Measurements from ENCODE around the gene ARRB2. TPM values are rescaled to one million over a fixed set of nuclear protein-coding genes. Genes with fewer than 3 reads are reported as not detected.

ARRB2 gene
- total and polyA plus RNA-seq, 2 of the 8 experiments (the other 6 are each of a cell fraction or from before 2014, with no cell fraction given) = 72.4 to 101 TPM

GRCh38 chr17:4720787-4721186 is 10.4 kb downstream of the ARRB2 start:
- POLR2A ChIA-PET (ENCODE audit: partially characterized antibody) = interaction anchor here (0.6 to 2.1 kb wide), 5 partner anchors 9 to 205 kb away, joined by 3 to 7 read pairs (median 4); partner anchors contain the start of gene ARRB2
- TF ChIP-seq JUN (IDR thresholded peaks at IDR 0.05; ENCODE audit: low read depth, low read length) = no peak
- no peak for TF ChIP-seq ATF3 (IDR thresholded peaks at IDR 0.05; ENCODE audit: insufficient read depth, low read depth, low read length)
- TF ChIP-seq MAX (IDR thresholded peaks at IDR 0.05) = no peak
- no peak for TF ChIP-seq SRF (IDR thresholded peaks at IDR 0.05; ENCODE audit: low read depth, low read length)
- Histone ChIP-seq H3K14ac (ENCODE audit: insufficient read length) (no peak overlapping the region), H3K9me3 (ENCODE audit: insufficient read depth in 2 of 2, low read depth in 1 of 2, low read length in 1 of 2) (no peaks in the 10 kb centered on the region), H4K8ac (ENCODE audit: extremely low read depth, insufficient read depth, low read length) (no peak overlapping the region), H3K4me1 (replicated peaks in 1 of 4; ENCODE audit: control insufficient read depth in 3 of 4, insufficient read depth in 4 of 4, low read length in 3 of 4) (no peaks in the 10 kb centered on the region), H2AFZ (ENCODE audit: low read length) (no peak overlapping the region), H2BK20ac (ENCODE audit: low read length) (no peak overlapping the region), H4K91ac (replicated peaks; ENCODE audit: insufficient read length, low read length) (no peak overlapping the region), H3K27ac (ENCODE audit: low read depth, low read length) (no peak overlapping the region), H2BK15ac (ENCODE audit: low read length) (no peak overlapping the region), H3K79me2 (ENCODE audit: control insufficient read depth in 1 of 2, insufficient read depth in 2 of 2, low read length in 2 of 2) (no peaks in the 10 kb centered on the region), H3K36me3 (ENCODE audit: control insufficient read depth in 2 of 4, insufficient read depth in 4 of 4, low read length in 3 of 4) (peaks cover 0 to 36% (median 18%) of the 10 kb centered on the region in 4 experiments; a peak in 7 of 8 replicates), H3K79me1 (ENCODE audit: low read depth, low read length) (no peaks in the 10 kb centered on the region; the same call in 1 of the 2 replicates), H3K4ac (replicated peaks; ENCODE audit: insufficient read length, low read depth, low read length) (no peak overlapping the region), H3K18ac (ENCODE audit: extremely low read depth, low read length) (no peak overlapping the region), H3K4me3 (ENCODE audit: extremely low read depth in 1 of 4, insufficient read depth in 2 of 4, low read depth in 3 of 4, low read length in 4 of 4) (no peak overlapping the region), H4K5ac (ENCODE audit: insufficient read length, low read depth, low read length) (no peak overlapping the region), H3K4me2 (ENCODE audit: insufficient read depth in 1 of 2, low read depth in 2 of 2, low read length in 2 of 2) (no peak overlapping the region), H3K23ac (ENCODE audit: insufficient read length) (no peak overlapping the region), H3K56ac (replicated peaks; ENCODE audit: insufficient read length, low read depth, low read length) (no peak overlapping the region), H4K20me1 (replicated peaks in 1 of 2; ENCODE audit: control insufficient read depth in 1 of 2, insufficient read depth in 2 of 2, low read length in 2 of 2) (no peaks in the 10 kb centered on the region), H3K23me2 (ENCODE audit: low read depth, low read length) (no peaks in the 10 kb centered on the region), H2BK12ac (ENCODE audit: low read depth, low read length) (no peak overlapping the region), H2BK120ac (replicated peaks; ENCODE audit: low read depth, low read length) (no peak overlapping the region), H2AK5ac (ENCODE audit: low read depth, low read length) (no peak overlapping the region), H3K27me3 (replicated peaks in 1 of 4; ENCODE audit: control insufficient read depth in 3 of 4, extremely low read depth in 1 of 4, insufficient read depth in 3 of 4, low read length in 3 of 4) (no peaks in the 10 kb centered on the region), H2BK5ac (ENCODE audit: low read depth, low read length) (no peak overlapping the region), H3K9ac (replicated peaks in 1 of 4; ENCODE audit: extremely low read depth in 1 of 4, low read depth in 3 of 4, low read length in 3 of 4) (no peak overlapping the region)
- CTCF ChIA-PET (ENCODE audit: partially characterized antibody) = interaction anchor here (1.0 kb wide), 1 partner anchor 49 kb away, joined by 3 read pairs; no protein-coding TSS in a partner anchor
- no peak for FAIRE-seq
- WGBS, 2 experiments (ENCODE audit: extremely low coverage in 1 of 2, insufficient coverage in 1 of 2, insufficient read length in 1 of 2, insufficient replicate concordance in 2 of 2, low coverage in 1 of 2, low lambda C conversion rate in 2 of 2, missing lambda C conversion rate in 1 of 2) = 90% methylated on average over 7 of the region's 7 CpGs; no CpG with 5 or more reads in 1 of the 2 experiments
- DNase-seq (ENCODE audit: low read depth in 1 of 2, low spot score in 2 of 2) = no peak

Data from H1 (cell line).